NOMO-1 (cell line): ENCODE measurements around the gene OSGEPL1.
"Not testable (repeated sequence)": the region's sequence is repeated elsewhere in the genome, so short reads cannot be mapped to it uniquely, and the experiment has no call there.

Experiments used
- DNase-seq, 2 experiments: peaks; one replicate each; lab custom pipeline; 2025; ENCODE audit not compliant: unreplicated experiment in 2 of 2; lab: John Stamatoyannopoulos, UW

The OSGEPL1 gene

DNA sequence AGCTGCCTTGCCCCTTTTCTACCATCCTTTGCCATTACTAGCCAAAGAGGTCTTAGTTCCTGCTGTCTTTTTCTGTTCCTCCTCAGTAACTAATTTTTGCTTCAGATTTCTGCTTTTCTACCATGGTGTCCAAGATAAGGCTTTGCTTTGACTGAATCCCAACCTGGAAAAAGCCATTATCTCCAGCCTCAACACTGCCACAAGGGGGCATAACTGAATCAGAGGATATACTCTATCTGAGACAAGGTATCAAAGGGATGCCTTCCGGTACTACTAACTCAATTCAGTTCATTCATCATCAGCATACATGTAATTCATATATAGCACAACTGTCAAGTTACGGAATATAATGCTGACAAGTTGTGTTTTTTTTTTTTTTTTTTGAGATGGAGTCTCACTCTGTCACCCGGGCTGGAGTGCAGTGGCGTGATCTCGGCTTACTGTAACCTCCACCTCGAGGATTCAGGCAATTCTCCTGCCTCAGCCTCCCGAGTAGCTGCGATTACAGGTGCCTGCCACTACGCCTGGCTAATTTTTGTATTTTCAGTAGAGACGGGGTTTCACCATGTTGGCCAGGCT is 11.4 kb downstream of the OSGEPL1 start:
- DNase-seq: peak in 1 of 2 experiments; percentile 7

DNA sequence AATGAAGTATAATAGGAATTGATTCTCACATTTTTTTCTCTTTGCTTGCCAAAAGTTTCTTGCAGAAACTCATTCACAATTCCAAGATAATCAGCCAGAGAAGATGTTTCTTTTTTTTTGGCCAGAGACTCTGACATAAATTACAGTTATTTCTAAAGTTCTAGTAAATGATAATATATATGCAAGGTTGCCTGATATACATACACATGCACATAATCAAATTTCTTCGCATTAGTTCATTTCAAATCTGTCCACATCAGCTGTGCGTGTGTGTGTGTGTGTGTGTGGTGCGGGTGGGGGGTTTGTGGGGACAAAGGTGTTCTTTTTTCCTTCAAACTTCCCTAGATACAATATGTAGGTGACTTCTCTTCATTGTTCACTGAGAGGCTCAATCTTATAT is 33.2 kb downstream of the OSGEPL1 start:
- no peak for DNase-seq

DNA sequence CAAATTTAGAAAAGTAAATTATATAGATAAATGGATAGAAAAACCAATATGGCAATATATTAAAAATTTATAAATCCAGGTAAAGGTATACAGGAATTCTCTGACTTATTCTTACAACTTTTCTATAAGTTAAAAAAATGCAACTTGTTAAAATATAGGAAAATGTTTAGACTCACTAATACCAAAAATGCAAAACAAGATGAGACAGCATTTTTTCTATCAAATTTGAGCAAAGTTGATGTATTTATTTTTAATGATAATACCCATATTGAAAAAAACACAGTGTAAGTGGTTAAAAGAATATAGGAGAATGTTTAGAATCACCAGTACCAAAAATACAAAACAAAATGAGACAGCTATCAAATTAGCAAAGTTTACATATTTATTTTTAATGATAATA is 35.7 kb downstream of the OSGEPL1 start:
- DNase-seq: no peak

DNA sequence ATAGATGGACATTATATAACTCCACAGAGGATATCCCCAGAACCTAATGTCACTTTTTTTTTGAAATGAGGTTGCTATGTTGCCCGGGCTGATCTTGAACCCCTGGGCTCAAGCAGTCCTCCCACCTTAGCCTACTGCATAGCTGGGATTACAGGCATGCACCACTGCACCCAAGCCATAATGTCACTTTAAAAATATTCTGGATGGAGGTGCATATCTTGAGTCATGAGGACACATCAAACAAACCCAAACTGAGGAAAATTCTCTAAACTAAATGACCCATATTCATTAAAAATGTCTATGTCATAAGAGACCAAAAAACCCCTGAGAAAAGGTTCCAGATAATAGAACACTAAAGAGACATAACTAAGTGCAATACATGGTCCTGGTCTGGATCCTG is 36.3 kb downstream of the OSGEPL1 start:
- DNase-seq: no peak

- DNase-seq: no peak
These were observed 39.4 kb downstream of the OSGEPL1 start for GRCh38 chr2:189723192-189723591.

DNA sequence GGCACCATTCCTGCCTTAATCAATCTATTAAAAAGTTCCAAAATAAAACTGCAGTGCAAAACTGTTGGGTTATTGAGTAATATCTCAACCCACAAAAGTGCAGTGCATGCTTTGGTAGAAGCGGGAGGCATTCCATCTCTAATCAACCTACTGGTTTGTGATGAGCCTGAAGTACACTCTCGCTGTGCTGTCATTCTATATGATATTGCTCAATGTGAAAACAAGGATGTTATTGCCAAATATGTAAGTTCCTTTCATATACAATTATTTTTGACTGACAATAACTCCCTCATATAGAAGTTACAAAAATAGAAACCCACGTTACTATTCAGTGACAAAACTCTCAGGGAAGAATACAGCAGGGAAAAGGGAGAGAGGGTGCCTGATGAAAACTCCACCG is 43.0 kb downstream of the OSGEPL1 start:
- peak in 1 of 2 experiments; percentile 56 for DNase-seq

- not testable (repeated sequence) for DNase-seq
These were observed 45.0 kb downstream of the OSGEPL1 start for GRCh38 chr2:189717593-189717992.

DNA sequence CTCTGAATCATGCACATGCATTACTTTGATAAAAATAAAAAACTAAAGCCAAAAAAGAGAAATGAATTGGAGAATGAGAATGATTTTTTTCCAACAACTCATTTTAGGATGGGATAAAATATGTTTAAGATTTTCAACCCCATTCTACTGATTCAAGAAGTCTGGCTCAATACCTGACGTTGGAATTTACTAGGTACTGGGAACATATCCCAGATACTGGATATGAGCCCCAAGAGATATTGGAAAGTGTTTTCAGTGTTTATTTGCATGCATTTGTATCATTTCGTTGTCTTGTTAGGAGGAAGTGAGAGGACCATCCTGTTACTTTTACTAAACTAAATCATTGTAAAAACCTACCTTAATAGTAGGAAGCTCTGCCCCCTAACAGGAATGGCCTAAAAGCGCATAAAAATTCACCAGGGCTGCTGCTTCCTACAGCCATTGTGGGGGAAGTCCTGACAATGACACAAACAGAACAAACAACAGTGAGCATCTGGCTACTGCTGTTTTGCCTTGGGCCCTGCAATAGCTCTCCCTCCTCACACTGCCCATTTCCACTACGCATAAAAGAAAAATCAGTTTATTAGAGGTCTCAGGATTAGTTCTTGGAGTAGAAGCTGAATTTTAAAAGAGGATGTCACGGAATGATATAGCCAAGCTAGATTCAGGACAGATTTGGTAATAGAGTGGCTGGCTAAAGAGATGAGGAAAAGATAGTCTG is 52.9 kb downstream of the OSGEPL1 start:
- no peak for DNase-seq

GRCh38 chr2:189702071-189702470 is 60.5 kb downstream of the OSGEPL1 start:
- no peak for DNase-seq

DNA sequence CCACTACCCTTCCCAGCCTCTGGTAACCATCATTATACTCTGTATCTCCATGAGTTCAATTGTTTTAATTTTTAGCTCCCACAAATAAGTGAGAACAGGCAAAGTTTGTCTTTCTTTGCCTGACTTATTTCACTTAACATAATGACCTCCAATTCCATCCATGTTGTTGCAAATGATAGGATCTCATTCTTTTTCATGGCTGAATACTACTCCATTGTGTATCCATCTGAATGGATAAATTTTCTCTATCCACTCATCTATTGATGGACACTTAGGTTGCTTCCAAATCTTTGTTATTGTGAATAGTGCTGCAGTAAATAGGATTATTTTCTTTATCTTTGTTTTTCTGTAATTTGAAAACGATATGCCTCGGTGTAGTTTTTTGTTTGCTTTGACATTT is 61.9 kb downstream of the OSGEPL1 start:
- DNase-seq: no peak

- DNase-seq: peak in 1 of 2 experiments; percentile 50
These were observed 64.3 kb downstream of the OSGEPL1 start for GRCh38 chr2:189698020-189698887.
